ENCODE results near the gene SETD5.

The SETD5 gene, protein sequence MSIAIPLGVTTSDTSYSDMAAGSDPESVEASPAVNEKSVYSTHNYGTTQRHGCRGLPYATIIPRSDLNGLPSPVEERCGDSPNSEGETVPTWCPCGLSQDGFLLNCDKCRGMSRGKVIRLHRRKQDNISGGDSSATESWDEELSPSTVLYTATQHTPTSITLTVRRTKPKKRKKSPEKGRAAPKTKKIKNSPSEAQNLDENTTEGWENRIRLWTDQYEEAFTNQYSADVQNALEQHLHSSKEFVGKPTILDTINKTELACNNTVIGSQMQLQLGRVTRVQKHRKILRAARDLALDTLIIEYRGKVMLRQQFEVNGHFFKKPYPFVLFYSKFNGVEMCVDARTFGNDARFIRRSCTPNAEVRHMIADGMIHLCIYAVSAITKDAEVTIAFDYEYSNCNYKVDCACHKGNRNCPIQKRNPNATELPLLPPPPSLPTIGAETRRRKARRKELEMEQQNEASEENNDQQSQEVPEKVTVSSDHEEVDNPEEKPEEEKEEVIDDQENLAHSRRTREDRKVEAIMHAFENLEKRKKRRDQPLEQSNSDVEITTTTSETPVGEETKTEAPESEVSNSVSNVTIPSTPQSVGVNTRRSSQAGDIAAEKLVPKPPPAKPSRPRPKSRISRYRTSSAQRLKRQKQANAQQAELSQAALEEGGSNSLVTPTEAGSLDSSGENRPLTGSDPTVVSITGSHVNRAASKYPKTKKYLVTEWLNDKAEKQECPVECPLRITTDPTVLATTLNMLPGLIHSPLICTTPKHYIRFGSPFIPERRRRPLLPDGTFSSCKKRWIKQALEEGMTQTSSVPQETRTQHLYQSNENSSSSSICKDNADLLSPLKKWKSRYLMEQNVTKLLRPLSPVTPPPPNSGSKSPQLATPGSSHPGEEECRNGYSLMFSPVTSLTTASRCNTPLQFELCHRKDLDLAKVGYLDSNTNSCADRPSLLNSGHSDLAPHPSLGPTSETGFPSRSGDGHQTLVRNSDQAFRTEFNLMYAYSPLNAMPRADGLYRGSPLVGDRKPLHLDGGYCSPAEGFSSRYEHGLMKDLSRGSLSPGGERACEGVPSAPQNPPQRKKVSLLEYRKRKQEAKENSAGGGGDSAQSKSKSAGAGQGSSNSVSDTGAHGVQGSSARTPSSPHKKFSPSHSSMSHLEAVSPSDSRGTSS (N-terminal part only)

DNA sequence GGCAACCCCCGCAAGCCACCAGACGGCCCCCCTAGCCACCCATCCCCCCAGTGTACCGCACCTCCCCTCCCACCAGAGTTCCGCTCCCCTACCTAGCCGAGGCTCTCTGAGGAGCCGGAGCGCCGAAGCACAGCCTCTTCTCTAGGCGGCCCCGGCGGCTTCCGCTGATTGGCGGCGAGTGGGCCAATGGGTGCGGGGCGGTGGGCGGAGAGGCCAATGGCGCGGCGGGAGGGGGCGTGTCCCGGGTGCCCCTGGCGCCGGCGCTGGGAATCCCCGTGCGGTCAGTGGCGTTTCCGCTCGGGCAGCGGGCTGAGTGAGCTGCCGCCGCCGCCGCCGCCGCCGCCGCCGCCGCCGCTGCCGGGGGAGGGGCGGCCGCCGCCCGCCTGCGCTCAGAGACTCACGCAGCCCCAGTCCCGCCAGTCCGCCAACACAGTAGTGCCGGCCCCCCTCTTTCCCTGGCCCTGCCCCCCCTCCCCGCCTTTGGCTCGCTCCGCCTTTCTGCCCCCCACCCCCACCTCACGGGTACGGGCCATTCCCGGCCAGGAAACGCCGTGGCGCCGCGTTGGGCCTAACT is at the start of gene SETD5:
Gene SETD5 (plus strand): TSS at position 284 of the 574 bp plus-strand sequence. CDS start 31,324 bp downstream, outside the sequence.
- DNase-seq = peak; percentile 100

DNA sequence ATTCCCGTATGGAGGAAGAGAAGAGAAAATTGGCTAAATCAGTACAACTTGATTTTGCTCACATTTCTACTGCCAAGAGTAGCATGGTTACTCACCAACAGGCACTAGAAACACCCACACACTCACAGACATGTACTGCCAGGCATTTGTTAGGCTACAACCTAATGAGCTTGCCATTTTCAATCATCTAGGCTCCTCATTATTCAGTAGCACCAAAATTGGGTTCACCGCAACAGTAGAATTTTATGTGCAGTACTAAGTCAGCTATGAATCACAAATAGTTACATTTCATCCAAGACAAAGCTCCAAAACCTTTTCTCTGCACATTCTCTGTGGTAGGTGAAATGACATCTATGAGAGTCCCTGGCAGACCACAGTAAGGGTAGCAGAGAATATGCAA is 49.5 kb upstream of the SETD5 start:
- no peak for DNase-seq

DNA sequence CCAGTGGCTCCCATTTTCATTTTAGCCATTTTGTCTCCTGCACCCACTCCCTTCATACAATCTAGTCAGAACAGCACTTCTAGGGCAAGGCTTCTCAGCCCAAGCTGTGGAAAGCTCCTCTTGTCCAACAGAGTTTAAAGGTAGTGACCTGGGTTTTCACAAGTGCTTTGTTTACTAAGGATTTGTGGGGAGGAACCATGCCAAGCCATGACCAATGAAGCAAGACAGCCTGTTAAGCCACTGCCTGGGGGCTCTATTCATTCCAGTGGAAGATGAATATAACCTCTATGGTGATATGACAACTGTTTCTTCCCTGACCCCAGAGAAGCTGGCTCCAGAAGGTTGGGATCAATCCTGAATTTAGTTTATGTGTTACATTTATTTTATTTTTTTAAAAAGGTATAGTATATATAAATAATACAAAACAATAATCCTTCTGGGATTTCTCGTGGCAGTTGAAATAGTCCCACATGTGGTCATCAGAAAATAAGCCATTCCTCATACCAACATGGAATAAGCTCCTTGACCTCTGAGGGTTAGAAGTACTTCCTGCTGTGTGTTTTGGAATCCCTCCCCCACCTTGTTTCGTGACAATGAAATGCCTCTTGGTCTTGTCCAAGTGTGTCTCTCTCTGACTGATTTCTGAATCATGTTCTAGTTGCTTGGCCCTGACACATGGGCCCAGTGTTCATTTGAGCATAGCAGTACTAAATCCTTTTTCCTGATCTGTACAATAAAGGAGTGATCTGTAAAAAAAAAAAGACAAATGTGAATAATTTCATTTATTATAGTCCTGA is 47.9 kb upstream of the SETD5 start:
- DNase-seq = no peak

DNA sequence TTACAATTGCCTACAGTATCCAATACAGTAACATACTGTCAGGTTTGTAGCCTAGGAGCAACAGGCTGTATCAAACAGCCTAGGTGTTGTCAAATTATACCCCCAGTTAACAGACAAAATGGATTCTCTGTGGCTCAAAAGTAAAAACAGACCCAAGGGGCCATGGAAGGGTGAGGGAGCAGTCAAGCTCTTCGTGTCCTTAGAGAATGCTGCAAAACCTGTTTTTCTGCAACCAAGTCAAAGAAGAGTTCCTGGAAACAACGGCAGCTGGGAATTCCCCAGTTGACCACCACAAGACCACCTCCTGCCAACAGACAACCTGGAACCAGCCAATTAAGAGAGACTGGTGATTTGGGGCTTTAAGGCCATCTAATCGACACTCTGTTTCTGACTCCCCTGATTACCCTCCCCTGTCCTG is 45.7 kb upstream of the SETD5 start:
- no peak for DNase-seq

DNA sequence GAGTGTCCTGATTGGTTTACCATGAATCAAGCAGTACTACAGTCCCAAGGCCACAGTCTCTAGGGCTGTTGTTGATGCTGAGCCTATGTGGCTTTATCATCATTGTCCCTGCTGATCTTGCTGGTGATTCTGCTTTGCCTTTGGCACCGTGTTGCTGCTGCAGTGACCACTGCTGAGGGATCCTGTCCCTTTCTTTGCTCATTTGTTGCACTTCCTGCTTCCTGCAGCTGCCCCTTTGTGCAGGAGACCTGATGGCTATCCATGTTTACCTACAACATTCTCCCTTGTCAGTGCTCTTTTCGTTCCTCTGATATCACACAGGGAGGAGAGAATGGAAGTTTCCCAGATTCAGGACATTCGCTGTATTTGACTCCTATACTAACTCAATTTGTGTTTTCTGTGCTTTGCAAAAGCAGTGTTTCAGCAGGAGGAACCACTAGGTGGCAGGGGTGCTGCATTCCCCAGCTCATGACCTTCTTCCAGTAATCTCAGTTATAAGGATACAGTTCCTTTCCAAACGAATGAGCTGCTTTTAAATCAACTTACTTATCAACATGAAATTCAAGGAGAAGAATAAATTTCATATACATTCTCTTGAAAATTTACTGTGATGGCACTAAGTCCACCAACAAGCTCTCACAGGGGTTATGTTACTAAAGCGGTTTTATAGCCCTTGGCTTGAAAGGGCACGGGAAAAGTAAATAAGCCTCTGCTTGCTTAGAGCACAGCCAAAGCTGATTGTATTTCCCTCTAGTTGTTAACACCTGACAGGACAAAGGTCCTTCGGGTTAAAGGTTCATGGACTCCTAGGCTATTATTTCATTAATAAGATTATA is 44.3 kb upstream of the SETD5 start:
- peak; percentile 56 for DNase-seq

DNA sequence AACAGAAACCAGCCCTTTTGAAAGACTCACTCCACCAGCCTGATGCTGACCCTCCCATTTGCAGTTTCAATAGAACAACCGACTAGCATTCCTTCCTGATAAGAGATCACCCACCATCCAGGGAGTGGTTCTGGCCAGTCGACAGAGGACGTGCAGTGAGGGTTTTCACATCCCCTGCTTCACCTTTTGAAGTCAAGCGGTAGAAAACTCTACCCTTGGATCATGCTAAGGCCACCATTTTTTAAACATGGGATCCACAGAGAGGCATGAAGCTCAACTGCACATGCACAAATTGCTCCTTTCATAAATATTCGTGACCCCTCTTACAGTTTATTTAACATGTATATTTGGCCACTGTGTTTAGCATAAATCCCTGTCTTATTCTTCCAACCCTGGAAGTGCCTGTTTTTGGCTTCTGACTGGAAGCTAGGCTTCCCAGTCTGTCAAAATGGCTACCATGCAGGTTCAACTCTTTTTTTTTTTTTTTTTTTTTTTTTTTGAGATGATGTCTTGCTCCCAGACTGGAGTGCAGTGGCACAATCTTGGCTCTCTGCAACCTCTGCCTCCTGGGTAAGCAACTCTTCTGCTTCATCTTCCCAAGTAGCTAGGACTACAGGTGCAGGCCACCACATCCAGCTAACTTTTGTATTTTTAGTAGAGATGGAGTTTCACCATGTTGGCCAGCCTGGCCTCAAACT is 35.6 kb upstream of the SETD5 start:
- no peak for DNase-seq

DNA sequence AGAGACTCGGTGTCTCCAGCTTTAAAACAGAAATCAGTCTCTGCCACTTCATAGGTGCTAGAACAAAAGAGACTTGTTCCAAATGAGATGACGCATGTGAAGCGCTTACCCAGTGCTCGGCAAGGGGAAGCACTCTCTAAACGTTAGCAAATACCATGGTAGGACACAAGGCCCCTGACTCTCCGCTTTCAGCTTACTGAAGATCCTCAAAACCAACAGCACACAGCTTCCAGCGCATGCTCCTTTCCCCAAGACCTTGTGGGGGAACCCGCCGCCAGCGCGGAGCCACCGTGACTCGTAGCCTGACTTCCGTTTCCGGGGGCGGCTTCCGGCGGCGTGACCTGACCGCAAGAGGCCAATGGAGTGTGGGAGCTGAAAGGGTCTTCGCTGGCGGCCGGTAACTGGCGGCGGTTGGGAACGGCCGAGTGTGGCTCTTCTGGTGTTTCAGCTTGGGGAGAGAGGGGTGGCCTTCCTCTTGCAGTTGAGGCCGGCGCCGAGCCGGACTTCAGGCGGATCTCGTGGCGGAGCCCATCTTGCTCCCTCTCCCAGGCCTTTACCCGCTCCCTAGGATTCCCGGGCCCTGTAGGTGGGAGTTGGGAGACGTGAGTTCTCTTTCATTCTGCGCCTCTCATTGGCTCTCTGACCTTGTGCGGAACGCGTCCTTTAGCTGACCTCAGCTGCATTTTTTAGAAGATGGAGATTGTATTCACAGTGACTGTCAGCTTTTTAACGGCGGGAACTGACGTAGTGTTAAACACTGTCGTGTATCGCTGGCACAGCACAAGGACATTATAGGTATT is 34.5 kb upstream of the SETD5 start, which contains the start of gene THUMPD3:
Gene THUMPD3 (plus strand): TSS at position 324 of the 800 bp plus-strand sequence. CDS start 2,015 bp downstream, outside the sequence.
- peak; percentile 96 for DNase-seq

DNA sequence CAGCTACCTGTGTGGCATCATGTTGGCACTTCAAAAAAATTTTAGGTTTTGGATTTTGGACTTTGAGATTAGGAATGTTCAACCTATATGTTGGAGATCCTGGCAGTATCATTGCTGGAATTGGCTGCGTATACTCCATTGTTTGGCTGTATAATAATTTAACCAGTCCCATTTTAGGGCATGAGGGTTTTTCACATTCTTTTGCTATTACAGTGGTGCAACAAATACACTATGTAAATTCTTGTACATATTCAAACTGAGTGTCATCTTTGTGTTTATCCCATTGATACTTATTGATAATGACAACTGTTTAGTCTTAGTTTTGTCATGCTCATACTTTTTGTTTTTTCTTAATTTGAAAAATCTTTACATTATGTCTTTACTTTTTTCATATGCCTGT is 27.9 kb upstream of the SETD5 start:
- DNase-seq = no peak

DNA sequence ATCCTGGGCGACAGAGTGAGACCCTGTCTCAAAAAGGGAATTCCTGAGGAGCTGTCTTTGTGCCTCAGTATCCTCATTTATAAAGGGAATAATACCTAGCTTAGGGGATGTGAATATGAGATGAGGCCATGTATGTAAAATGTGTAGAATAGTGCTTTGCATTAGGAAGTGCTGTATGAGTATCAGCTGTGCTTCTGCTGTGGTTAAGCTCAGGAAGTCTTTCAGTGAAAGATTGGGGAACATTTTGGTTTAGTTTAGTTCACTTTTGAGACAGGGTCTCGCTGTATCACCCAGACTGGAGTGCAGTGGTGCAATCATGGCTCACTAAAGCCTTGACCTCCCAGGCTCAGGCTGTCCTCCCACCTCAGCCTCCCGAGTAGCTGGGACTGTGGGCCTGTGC is 23.9 kb upstream of the SETD5 start:
- no peak for DNase-seq

DNA sequence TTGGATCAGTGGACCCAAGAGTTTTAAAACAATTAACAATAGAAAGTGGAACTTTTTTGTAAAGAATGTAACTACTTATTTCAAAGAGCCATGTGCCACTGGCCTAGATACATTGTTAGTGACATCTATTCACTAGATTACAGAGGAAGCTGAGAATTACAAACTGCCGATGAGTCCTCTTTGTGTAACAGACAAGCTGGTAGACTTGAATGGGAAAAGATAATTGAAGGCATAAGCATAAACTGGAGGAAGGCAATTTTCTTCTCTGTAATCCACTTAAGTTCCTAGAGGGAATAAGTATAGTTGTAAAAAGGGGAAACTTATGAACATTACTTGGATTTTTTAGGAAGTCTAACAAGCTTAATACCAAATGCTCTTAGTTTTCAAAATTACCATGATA is 19.4 kb upstream of the SETD5 start:
- DNase-seq = no peak

DNA sequence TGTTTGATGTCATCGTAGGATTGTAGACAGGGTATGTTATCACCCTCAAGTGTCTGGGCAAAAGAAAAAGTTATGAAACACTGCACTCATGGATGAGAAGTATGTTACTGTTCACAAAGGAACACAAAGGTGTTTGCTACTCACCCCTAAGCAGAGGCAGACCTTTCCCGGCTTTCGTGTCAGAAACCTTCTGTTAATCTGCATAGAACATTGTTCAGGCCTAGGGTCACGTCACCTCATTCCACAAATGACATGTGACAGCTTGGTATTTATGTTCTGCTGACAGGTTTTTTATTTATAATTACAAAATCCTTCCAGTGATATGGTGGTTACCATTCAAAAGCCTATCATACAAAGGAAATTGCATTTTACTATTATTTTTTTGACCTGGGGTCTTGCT is 18.1 kb upstream of the SETD5 start:
- DNase-seq = no peak

DNA sequence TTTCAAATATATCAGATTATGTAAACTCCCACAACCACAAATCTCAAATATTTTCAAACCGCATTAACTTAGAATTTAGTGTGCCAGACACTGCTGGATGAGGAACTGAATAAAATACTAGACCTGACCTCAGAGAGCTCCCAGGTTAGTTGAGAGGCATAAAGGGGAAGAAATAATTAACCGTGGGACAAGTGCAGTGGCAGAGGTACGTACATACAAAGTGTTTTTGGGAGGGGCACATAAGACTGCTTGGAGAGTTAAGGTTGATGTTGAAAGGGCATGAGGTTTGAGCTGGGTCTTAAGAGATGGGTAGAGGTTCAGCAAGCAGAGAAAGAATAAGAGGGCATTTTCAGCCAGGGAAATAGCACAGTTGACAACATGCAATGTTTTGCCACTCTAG is 17.4 kb upstream of the SETD5 start:
- DNase-seq = no peak

DNA sequence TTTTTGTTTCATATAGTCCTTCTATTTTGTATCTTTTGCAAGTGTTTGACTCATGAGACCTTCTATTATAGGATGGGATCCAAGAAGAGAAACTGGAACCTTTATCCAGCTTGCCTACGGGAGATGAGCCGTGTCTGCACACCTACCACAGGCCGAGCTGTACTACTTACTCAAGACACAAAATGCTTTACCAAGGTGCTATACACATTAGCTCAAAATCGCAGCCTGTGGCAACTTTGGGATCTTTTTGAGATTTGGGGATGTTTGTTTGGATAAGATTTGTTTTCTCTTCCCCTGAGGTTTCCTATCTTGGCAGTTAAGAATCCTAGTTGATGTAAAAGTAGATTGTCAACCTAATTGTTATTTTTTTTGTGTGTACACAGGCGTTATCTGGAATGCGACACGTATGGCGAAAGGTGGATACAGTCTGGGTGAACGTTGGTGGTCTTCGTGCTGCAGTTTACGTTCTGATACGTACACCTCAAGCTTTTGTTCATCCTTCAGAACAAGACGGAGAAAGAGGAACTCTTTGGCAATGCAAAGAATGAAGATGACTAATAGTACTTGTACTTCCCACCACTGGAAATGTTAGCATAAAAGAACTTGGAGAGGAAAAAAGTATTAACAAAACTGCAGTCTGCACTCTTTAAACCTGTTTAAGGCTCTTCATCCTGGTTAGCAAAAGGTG is 13.1 kb upstream of the SETD5 start:
- no peak for DNase-seq

DNA sequence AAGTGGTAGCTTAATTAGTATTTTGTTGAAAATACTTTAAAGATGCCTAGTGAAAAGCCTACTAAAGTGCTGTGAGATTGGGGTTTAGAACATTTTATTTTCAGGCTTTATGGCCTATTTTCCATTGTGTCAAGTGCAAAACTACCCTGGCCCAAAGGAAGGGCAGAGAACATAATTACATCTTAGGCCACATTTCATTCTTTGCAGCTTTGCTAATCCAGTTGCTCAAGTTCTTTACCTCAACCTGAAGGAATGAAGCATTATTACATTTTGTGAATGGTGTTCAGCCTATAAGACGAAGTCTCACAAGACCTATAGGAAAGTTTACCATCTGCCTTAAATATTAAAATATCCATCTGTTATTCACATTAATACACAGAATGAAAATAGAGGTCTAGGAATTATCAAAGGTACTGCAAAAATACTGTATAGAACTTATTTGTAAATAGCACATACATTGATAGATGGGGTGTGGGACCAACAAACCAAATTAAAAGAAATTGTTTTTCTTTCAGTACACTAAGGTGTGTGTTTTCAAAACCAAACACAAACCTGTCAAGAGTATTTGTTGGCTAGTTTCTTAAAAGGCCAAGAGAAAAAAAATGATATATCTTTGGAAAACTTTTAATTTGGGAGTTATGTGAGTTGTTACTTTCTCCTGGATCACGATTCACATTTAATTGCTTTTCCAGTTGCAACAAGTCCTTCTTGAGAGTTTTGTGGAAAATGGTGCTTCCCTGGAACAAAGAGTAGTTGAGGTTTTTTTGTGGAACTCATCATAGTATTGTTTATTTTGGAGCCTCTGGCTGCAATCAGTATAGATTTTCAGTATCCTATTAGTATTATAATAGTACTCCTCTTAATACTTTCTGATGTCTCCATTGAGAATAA is 12.0 kb upstream of the SETD5 start:
- DNase-seq = no peak

DNA sequence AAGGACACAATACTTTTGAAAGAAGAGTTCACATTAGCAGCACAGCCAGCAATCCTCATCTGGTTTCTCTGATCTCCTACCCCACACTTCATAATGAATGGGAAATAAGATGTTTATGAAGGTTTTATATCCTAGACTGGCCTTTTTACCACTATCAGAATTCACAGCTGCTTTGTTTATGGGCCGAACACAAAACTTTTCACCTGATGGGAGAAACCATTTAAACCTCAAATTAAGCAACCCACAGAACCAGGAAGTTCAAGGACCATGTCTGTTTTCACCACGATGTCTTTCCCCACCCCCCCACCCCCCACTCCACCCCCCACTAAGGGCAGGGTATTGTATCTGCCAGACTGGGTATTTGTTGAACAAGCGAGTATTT is 11.3 kb upstream of the SETD5 start:
- no peak for DNase-seq

DNA sequence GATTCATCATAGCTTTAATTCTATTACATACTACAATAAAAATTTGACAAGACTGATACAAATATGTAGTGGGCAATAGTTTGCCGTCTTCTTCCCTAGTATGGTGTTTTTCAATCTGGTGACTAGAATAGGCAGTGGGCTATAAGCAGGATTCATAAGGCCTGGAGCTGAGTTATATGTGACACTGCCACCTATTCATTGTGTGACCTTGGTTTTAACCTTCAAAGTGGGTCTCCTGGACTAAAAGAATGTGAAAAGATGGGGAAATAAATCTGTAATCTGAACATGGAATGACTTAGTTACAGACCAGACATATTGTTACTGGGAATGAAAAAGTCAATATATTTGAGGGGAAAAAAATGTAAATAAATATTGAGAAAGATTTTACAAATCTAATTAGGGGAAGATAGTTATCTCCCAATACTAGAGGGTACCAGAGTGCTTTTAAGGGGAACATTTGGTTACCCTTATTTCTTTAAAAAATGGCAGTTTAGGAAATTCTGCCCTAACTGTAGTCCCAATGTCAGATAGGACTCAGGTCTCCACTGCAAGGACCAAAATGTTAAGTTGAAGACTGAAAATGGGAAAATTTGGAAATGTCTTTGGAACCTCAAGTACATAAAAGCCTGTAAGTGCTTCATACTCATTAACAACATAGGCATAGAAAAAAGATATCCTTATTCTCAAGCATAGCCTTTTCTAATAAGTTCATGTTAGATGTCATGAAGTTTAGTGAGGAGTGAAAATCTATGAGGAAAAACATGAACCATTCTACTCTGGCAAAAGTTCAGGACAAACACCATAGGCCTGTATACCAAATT is 10.7 kb upstream of the SETD5 start:
- no peak for DNase-seq

DNA sequence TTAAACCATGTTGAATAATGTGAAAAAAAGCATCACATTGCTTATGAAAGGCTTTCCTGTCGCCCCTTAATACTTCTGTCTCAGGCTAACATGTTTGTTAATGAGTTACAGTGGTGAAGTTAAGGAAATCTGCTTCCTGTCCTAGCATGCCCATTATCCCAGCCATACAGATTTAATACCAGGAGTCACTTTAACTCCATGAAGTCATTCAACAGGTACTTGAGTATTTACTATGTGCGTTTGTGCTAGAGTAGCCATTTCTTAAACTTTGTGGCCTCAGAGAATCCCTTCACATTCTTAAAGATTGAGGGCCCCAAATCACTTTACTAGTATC is 10.1 kb upstream of the SETD5 start:
- no peak for DNase-seq

Data from activated CD8-positive, alpha-beta memory T cell treated with anti-CD3 and anti-CD28 coated beads, Interleukin-2, amount 50 U/mL, for 48 hours (primary cell).